Cardiac fibroblast (primary cell): ENCODE results near the gene SLC38A5.
"Not testable (repeated sequence)": the region's sequence is repeated elsewhere in the genome, so short reads cannot be mapped to it uniquely, and the experiment has no call there.

ENCODE experiments used
- DNase-seq, 2 donors: peaks; one replicate each; pipeline versions ENCODE4 v3.0.0 to v3.0.0-alpha.2; 2010; ENCODE audit warnings: low read depth in 2 of 2
- H3K4me3 ChIP-seq, 2 donors: replicated peaks in 1 of 2; 1 replicate in 1 of 2; 2 replicates in 1 of 2; pipeline ENCODE4 v1.5.1; 2011; ENCODE audit warnings: low read depth in 2 of 2, low read length in 2 of 2, mild to moderate bottlenecking in 2 of 2, moderate library complexity in 1 of 2
- TF ChIP-seq, protein P1 (sequence below): IDR thresholded peaks from one replicate; pipeline ENCODE4 v1.5.1; 2011; ENCODE audit warnings: low read depth, mild to moderate bottlenecking, low read length, inconsistent platforms

SLC38A5 gene

DNA sequence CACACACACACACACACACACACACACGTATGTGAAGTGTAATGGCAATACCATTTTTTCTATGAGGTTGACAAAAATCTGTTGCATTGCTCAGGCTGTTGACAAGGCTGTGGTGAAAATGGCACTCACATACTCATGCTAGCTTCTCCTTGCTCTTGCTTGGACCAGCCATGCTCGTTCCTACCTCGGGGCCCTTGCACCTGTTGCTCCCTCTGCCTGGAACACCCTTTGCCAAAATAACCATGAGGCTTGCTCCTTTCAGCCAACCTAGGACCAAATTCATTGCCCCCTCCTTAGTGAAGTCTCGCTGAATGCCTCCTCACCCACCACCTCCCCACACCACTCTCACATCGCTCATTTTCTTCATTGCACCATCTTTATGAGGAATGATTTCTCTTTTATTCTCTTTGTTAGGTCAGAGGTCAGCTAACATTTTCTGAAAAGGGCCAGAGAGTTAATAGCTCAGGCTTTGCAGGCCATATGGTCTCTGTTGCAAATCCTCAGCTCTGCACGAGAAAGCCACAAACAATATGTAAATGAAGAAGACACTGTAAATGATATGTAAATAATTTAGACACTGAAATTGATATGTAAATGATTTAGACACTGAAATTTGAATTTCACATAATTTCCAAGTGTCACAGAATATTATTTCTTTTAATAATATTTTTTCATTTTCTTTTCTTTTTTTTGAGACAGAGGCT, 13.3 kb downstream of the SLC38A5 start:
- no peak for DNase-seq

DNA sequence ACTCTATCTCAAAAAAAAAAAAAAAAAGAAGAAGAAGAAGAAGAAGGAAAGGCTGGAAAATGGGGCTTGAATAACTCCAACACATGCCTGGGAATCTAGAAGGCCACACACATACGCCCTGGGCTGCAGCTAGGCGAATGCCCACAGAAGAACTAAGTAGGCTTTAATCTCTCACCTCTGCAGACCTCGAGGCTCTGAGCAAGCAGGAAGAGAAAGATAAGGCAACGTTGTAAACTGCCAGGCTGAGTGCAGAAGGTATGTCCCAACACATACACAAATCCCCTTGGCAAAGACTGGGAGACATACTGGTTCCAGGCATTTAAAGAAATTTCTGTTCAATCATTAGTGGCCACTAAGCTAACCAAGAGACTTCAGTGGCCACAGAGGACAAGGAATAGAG, 18.4 kb downstream of the SLC38A5 start:
- no peak overlapping the region for H3K4me3 ChIP-seq
- DNase-seq = no peak
- TF ChIP-seq, protein P1, sequence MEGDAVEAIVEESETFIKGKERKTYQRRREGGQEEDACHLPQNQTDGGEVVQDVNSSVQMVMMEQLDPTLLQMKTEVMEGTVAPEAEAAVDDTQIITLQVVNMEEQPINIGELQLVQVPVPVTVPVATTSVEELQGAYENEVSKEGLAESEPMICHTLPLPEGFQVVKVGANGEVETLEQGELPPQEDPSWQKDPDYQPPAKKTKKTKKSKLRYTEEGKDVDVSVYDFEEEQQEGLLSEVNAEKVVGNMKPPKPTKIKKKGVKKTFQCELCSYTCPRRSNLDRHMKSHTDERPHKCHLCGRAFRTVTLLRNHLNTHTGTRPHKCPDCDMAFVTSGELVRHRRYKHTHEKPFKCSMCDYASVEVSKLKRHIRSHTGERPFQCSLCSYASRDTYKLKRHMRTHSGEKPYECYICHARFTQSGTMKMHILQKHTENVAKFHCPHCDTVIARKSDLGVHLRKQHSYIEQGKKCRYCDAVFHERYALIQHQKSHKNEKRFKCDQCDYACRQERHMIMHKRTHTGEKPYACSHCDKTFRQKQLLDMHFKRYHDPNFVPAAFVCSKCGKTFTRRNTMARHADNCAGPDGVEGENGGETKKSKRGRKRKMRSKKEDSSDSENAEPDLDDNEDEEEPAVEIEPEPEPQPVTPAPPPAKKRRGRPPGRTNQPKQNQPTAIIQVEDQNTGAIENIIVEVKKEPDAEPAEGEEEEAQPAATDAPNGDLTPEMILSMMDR = no peak

More for the DNA sequence above, 13.3 kb downstream of the SLC38A5 start:
- H3K4me3 ChIP-seq = no peak overlapping the region
- TF ChIP-seq, protein P1 = no peak

DNA sequence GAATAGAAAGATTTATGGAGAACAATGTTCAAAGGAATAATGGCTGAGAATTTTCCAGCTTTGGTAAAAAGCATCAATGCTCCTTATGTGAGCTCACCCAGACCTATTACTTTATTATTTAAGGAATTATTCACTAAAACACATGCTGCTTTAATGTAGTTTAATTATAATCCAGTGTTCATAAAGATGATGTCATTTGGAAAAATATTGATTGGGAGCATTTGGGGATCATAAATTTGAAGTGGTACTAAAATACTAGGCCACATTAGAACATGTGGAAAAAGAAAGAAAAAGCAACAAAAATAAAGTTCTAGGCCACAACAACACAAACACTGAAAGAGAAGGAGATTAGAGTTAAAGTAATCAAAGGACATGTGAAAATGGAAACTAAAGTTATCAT, 20.0 kb downstream of the SLC38A5 start:
- H3K4me3 ChIP-seq = no peak overlapping the region
- DNase-seq = no peak
- TF ChIP-seq, protein P1 = no peak

DNA sequence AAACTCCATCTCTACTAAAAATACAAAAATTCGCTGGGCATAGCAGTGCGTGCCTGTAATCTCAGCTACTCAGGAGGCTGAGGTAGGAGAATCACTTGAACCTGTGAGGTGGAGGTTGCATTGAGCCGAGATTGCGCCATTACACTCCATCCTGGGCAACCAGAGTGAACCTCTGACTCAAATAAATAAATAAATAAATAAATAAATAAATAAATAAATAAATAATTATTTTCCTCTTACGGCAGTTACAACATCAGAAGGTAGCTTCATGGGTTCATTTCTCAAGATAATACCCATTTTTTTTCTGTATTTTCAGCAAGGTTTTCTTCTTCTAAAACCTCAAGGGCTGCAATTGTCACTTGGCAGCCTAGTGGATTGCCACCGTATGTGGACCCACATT, 22.9 kb downstream of the SLC38A5 start:
- not testable (repeated sequence) for DNase-seq, H3K4me3 ChIP-seq

DNA sequence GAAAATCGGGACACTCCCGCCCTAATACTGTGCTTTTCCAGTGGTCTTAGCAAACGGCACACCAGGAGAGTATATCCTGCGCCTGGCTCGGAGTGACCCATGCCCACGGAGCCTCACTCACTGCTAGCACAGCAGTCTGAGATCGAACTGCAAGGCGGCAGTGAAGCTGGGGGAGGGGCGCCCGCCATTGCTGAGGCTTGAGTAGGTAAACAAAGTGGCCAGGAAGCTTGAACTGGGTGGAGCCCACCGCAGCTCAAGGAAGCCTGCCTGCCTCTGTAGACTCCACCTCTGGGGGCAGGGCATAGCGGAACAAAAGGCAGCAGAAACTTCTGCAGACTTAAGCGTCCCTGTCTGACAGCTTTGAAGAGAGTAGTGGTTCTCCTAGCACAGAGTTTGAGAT, 36.3 kb downstream of the SLC38A5 start:
- DNase-seq = not testable (repeated sequence)

DNA sequence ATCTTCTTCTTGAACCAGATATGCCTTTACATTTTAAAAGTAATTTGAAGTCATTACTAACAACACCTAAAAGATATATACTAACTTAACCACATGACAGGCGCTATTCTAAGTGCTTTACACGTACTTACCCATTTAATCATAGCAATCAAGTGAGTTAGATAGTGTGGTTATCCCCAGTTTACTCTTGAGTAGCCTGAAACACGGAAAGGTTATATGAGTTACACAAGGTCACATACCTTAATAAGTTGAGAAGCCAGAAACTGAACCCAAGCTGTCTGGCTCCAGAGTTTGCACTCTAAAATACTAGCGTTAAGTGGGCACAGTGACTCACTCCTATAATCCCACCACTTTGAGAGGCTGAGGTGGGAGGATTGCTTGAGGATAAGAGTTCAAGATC, 39.9 kb downstream of the SLC38A5 start:
- DNase-seq, H3K4me3 ChIP-seq: not testable (repeated sequence)

More for the DNA sequence above, 36.3 kb downstream of the SLC38A5 start:
- not testable (repeated sequence) for H3K4me3 ChIP-seq

DNA sequence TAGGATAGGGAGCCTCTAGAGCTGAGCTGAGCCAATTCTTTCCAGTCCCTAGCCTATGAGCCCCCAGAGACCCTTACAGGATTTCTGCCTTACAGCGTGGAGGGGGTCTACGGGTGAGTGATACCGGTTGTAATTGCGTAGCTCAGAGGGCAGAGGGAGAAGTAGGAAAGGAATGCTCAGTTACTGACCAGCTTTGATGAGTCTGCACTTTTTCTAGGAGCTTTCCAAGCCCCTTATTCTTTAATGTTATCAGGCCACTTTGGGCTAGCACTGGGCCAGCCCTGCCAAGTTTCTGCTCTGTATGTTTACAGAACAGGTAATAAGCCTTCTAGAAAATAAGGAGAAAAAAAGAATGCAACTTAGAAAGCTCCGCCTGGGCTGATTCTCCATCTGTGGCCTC, 40.5 kb downstream of the SLC38A5 start:
- not testable (repeated sequence) for H3K4me3 ChIP-seq, DNase-seq

DNA sequence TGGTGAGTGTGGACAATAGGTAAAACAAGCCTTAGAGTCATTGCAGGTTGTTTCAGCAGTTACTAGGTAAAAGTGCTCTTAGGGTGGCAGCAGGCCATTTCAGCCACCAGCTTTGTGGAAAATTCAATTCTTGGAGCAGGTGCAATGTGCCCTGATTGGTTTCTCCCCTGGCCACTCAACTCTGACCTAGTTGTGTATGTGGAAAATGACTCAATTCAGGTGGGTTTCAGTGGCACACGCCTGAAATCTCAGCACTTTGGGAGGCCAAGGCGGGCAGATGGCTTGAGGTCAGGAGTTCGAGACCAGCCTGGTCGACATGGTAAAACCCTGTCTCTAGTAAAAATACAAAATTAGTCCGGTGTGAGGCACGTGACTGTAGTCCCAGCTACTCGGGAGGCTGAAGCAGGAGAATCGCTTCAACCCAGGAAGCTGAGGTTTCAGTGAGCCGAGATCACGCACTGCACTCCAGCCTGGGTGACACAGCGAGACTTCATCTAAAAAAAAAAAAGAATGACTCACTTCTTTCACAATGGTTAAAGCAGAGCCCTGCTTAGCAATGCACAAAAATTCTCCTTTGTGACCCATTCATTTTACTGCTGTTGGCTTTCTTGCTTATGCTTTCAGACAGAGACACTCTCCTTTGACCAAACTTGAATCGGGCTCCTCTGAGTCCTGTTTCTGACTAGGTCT, 42.9 kb downstream of the SLC38A5 start:
- H3K4me3 ChIP-seq, DNase-seq: not testable (repeated sequence)

DNA sequence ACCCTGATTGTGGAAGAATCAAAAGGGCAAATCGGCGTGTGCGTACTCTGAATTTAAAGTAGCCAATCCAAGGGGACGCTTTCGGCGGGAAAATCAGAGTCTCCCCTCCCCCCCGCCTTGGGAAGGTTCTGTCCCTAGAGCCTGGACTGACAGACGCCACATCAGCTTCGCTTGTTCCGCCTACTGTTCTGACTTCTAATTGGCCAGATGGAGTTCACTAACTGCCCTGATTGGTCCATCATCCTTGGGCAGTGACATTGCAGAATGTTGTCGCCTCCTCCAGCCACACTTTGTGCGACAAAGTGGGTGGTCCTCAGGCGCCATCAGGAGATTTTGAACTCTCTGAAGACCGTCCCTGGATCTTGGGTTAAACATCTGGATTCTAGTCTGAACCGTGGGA, 58.2 kb downstream of the SLC38A5 start, which contains the start of gene SSX4B:
Gene SSX4B, minus strand, starts transcription at position 101 of the 400 bp plus-strand sequence. CDS start 588 bp downstream, outside the sequence.
- not testable (repeated sequence) for H3K4me3 ChIP-seq, DNase-seq
